Superior temporal gyrus (tissue), 1 donor: Measurements from ENCODE around the gene TLL1.

Source experiments
- DNase-seq: peaks from one replicate; pipeline ENCODE4 v3.0.0-alpha.2; 2016; ENCODE audit errors: extremely low spot score

The TLL1 gene

GRCh38 chr4:165971933-165972332 lies 98.9 kb downstream of the TLL1 start:
- no peak for DNase-seq

DNA sequence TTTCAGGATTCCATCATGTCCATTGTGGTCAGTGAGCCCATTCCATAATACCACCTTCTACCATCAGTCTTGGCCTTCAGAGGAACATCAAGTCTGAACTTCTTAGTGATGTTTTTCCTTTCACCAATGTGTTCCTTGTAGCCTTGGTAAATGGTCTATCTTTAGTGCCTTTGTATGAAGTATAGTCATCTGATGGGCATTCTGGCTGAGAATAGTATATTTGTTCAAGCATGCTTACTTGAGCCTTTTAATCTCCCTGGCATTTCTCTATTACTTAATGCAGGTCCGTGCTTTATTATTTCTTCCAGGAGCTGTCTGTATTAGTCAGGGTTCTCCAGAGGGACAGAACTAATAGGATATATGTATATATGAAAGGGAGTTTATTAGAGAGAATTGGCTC lies 99.7 kb downstream of the TLL1 start:
- DNase-seq, result no peak

- DNase-seq, result no peak
These were observed 109.9 kb downstream of the TLL1 start for GRCh38 chr4:165982934-165983333.

DNA sequence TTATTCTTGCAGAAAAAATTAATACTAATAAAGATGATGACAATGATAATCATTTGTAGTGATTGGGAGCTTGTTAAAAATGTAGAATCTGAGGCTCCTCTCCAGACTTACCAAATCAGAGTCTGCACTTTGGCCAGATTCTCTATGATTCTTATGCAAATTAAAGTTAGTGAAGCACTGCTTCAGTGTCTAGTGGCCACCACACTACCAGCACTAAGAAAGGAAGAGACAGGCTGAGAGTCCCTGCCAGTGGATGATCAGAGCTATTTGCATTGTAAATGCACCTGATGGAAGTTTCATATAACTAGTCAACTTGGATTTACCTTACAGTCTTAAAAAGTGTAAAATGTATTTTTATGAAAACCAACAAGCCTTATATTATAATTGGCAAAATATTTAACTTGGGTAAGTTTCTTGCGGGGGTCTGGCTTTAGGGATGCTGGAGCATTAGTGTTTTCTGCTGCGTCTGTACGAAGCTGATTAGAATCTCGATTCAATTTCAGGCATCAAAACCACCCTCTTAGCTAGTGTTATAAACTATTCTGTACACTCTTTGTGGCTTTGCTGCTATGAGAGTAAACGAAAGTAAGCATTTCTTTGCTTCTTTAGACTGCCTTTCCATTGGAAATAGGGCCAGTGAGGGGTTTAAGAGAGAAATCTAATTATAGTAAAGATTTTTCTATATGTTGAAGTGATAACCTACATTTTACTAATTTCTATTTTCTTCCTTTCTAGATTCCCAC lies 114.1 kb downstream of the TLL1 start:
- no peak for DNase-seq

DNA sequence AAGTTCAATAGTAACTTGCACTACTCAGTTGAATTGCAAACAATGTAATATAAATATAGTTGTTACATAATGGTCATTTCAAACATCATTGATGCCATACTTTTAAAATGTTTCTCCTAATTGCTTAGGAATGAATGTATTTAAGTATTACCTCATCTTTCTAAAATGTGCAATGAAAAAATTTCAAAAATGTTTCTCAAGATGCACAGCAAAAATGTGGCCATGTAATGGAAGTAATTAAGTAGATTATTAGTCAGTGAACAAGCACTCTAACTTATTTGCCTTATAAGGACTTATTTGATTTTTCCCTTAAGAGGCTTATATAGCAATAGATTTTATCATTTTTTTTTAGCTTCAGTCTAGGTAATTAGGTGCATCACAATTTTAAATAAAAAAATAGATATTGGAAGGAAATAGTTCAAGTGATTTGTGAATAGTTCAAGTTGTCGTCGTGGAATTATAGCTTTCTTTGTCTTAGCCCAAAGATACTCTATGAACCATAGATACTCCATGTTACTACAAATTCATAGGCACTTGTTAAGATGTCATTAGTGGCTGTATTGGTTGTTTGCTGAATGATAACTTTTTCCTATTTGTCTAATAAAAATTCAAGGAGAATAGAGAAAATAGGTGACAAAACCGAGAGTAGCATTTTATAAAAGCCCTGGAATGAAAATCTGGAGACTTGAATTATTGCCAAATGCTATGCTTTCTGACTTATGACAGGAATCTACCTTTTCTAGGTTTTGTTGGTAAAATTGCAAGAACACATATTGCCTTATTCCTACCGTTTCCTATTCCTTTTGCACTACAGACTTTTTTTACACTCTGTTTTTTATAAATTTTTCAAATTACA lies 118.5 kb downstream of the TLL1 start:
- no peak for DNase-seq

GRCh38 chr4:165992283-165992682 lies 119.2 kb downstream of the TLL1 start:
- no peak for DNase-seq

DNA sequence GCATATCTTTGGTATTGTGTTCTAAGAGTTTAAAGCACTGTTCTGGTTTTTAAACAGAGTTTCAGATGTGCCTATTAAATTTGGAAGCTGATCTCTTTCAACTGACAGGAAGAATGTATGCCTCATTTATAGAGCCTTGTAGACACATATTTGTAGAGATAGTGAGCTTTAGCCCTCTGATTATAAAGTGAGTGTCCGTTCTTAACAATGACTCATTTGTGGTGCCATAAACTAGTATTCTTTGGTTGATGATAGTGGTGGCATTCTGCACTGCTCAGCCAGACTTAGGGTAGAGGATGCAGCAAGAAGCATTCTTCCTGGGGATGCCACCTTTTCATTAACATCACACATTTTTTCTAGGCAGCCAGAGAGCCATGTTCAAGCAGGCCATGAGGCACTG lies 121.7 kb downstream of the TLL1 start:
- no peak for DNase-seq

GRCh38 chr4:166003811-166004210 lies 130.8 kb downstream of the TLL1 start:
- DNase-seq, result no peak

DNA sequence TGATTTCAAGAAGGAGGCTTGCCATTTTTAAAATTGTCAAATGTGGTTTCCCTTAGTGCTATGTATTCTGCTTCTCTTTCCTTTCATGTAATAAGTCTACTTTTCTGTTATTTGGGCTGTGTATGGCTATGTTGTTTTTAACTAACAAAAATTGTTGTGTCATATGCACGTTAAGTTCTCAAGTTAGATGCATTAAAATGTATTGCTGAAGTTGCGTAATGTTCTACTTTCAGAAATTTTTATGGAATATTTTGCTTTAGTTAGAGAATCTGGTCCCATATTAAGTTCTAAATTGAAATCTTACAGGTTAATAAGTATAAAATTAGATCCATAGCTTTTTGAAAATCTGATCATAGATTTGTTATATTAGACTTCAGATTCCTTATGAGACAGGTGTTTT lies 133.2 kb downstream of the TLL1 start:
- DNase-seq, result no peak

DNA sequence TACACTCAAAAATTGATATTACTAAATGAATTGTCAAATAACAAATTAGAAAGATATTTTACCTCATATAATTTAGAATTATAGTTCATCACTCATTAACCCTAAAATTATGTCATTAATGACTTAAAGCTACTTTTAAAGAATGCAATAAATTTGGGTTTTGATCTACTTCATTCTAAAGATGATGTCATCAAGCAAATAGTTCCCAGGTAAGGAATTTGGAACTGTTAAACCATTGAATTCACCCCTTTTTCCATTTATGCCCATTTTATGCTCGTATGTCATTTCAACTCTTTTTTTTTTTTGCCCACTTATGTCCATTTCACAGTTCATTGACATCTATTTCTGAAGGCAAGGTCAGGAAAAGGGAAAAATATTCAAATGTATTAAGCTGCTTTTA lies 135.5 kb downstream of the TLL1 start:
- no peak for DNase-seq

GRCh38 chr4:166012129-166013030 lies 139.3 kb downstream of the TLL1 start:
- DNase-seq, result no peak

DNA sequence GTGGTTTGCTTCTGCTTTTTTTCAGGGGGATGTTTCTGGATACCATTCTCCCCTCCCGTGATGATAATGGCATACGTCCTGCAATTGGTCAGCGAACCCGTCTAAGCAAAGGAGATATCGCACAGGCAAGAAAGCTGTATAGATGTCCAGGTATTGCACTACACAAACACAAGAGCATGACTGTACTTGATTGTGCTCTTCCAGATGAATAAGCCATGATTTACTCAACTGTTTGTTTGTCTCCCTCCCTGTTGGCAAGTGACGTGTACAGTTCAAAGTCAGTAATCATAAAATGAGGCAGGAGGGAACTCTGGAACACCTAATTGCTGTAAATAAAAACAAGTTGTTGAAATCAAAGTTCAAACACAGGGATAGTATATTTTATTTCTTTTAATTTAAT lies 141.4 kb downstream of the TLL1 start:
- no peak for DNase-seq

GRCh38 chr4:166017804-166018203 lies 144.8 kb downstream of the TLL1 start:
- DNase-seq, result no peak

DNA sequence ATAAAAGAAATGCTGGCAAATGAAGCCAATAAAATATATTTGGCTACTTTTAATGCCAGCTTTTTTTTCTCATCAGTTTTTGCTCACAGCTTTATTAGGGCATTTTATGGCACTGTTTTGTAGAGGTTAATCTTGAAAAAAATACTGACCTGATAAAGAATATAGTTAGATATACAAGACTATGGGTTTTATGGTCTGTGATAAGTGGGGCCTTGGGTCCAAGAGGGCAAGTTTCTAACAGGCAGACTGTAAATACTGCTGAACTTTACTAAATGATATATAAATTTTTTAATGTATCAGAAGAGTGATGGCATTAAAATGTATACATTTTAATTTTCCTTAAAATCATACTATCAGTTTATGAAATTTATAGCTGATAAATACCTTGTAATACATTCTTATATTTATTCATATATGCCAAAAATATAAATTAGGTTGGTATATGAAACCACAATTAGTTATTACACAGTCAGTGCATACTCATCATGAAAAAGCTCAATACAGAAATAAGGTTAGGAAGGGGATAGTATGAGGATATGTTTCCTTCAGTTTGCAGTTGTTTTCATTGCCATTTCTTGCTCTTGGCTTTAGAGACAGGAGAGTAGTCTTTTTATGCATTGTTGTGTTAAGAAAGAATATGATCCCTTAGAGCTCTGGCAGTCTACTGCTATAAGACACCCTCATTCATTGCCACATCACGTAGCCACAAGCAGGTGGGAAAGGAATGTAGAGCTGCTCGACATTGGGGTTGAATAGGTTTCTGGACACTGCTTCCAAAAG lies 146.6 kb downstream of the TLL1 start:
- DNase-seq, result no peak

DNA sequence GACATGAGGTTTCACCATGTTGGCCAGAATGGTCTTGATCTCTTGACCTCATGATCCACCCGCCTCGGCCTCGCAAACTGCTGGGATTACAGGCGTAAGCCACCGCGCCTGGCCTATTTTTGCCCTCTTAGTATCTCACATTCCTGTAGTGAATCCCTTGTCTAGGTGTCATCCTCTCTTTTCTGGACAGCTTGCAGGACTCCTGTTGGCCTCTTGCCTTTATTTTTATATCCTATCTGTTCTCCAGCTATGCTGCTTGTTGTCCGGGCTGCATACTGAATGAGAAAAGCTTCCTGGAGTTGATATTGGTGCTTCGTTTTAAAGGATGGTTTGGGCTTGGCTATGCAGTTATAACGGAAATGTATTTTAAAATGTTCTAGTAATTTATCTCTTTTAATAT lies 148.6 kb downstream of the TLL1 start:
- DNase-seq, result no peak

DNA sequence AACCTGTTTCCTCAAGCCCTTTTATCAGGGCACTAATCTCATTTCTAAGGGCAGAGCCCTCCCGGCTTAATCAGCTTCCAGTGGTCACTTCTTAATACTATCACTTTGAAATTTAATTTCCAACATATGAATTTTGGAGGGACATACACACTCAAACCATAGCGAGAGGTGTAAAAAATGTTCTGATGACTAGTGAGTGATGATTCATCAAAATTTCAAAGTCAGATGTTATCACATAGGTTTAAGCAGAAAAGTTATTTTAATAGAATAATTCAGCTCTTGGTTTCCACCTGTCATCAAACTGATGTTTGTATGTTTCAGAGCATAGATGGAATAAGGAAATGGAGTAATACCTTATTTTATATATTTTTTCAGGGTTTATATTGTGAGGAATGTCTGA lies 161.9 kb downstream of the TLL1 start:
- no peak for DNase-seq

- no peak for DNase-seq
These were observed 166.8 kb downstream of the TLL1 start for GRCh38 chr4:166039822-166040221.

DNA sequence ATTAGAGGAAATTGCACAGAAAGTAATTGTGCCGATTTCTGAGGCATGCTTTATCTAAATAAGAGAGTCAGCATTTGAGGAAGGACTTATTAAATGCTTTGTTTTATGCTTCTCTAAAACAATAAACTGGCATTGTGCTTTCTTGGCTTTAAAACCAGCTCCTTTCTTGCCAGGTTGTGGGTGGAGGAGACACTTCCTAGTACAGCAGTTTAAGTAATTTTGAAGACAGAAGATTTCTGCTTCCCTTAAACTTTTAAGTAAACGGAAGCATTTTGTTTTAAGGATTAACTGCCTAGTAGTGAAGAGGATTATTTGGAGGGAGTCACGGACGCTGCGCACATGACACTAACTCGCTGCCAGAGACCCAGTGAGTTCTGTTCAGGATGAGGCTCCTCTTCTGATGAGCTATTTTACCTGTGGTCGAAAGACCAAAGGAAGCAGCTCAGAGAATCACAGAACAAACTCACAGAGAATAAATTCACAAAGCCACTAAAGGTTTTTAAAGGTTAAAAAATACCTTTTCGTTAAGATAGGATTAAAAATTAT lies 169.5 kb downstream of the TLL1 start:
- DNase-seq, result no peak

DNA sequence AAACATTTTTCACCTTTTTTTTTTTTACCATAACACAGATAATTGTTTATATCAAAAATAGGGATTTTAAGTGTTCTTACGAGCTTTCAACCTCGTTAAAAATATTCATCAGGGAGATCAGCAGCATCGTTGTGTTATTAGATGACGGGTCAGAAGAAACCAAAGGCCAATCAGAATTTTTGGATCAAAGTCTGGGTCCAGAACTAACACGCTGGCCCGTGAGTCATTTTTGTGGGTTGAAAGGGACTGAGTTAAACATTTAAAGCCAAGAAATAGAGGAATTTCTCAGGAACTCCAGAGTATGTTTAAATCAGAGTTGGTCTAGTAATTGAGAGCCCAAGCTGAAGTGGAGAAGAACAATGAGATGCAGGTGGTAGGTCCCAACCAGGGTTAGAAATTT lies 170.8 kb downstream of the TLL1 start:
- no peak for DNase-seq

GRCh38 chr4:166044871-166045270 lies 171.8 kb downstream of the TLL1 start:
- no peak for DNase-seq

GRCh38 chr4:166045457-166045856 lies 172.4 kb downstream of the TLL1 start:
- no peak for DNase-seq
